SKM-1 (cell line): ENCODE data around the gene CCDC160.

Experiments
- DNase-seq: peaks from one replicate; lab custom pipeline; 2025; ENCODE audit not compliant: unreplicated experiment; lab: John Stamatoyannopoulos, UW

CCDC160 gene

DNA sequence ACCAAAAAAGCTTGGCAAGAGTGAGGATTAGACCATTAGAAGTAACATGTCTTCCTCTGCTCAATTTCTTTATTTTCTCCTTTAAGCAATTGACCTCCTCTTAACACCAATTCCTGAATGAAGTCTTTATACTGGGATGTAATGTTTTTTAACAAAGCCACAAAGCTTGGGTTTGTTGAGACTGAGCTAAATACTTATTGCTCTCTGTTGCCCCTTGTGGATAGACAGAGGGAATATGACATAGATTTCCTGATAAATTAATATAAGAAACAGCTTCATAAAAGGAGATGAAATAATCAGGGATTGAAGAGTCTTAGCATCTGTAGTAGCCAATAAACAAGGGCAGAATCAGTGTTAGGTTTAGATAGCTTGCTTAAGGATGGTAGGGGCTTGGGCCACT is 57.6 kb downstream of the CCDC160 start:
- no peak for DNase-seq
